Mucosa of descending colon (tissue), 3 donors: Measurements from ENCODE around the gene PLXND1. TPM values are rescaled to one million over a fixed set of nuclear protein-coding genes. Genes with fewer than 3 reads are reported as not detected.

Experiments used
- ATAC-seq: fragments of 200-7000 bp; cut with Tn5 transposase; one replicate; pipeline ENCODE4 v1.9.1; 2020; ENCODE audit warnings: mild to moderate bottlenecking, moderate library complexity
- DNase-seq, 3 donors: peaks; one replicate each; pipeline ENCODE4 v3.0.0-alpha.2; 2020
- H3K36me3 ChIP-seq: fragments of 200-600 bp; one replicate; pipeline ENCODE4 v1.8.0; 2021; ENCODE audit warnings: low read depth, mild to moderate bottlenecking
- H3K4me1 ChIP-seq: fragments of 200-600 bp; one replicate; pipeline ENCODE4 v1.8.0; 2021; ENCODE audit warnings: low read depth, mild to moderate bottlenecking
- H3K4me3 ChIP-seq: fragments of 200-600 bp; one replicate; pipeline ENCODE4 v1.8.0; 2021; ENCODE audit warnings: mild to moderate bottlenecking
- H3K9me3 ChIP-seq: fragments of 200-600 bp; one replicate; pipeline ENCODE4 v1.8.0; 2021; ENCODE audit warnings: mild to moderate bottlenecking
- intact Hi-C, 2 donors: fragments of 100-400 bp; cut with DNase I in 1 of 2; cut with micrococcal nuclease in 1 of 2; formaldehyde crosslinking; loops; one replicate each; pipeline versions ENCODE4 v1.11.0 to v1.11.1; 2022; cut with DNase I, micrococcal nuclease
- total RNA-seq, 3 donors: library from RNA; stranded (reverse); fragmentation: NEBNext Ultra II Directional in 2 of 3; extraction: Animal tissue kit (Norgen Biotek cat#: 25700) in 2 of 3; gene quantifications; one replicate each; pipeline versions ENCODE4 v1.2.1 to v1.2.4, GENCODE V29; 2021 to 2023
- TF ChIP-seq, protein P1 (sequence below): fragments of 200-600 bp; IDR thresholded peaks from one replicate; pipeline ENCODE4 v1.8.0; 2022; ENCODE audit warnings: antibody characterized with exemption, mild to moderate bottlenecking
- donor health status: DM: no; HTN: no; CAD: no; lungs with moderate emphysema.
- donor health status: DM: no; HTN: no; CAD: no.
- donor health status: DM: no; HTN: yes; CAD: no.

PLXND1 gene
- total RNA-seq, 3 donors from 2014 or later, result 26.8 to 57.1 (median 48.1) TPM

DNA sequence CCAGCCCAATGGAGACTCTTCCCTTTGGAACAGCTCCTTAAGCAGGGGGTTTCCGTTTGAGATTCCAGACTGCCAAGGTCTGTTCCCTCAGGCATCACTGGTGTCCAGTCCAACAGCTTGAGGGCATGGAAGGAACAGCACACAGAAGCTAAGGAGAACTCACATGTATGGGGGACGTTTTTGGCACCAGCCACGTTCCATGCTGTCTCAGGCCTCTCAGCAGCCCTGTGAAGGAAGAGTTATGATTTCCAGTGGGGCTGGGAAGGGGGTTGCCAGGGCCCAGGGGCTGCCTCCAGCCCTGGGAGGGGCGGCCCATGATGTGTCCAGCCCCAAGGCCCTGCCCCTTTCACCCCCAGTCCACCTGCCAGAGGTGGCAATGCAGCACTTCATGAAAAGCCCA is 85.5 kb downstream of the PLXND1 start:
- intact Hi-C loops, result no loop called here
- DNase-seq (no peak), ATAC-seq (no peak)
- TF ChIP-seq, protein P1, sequence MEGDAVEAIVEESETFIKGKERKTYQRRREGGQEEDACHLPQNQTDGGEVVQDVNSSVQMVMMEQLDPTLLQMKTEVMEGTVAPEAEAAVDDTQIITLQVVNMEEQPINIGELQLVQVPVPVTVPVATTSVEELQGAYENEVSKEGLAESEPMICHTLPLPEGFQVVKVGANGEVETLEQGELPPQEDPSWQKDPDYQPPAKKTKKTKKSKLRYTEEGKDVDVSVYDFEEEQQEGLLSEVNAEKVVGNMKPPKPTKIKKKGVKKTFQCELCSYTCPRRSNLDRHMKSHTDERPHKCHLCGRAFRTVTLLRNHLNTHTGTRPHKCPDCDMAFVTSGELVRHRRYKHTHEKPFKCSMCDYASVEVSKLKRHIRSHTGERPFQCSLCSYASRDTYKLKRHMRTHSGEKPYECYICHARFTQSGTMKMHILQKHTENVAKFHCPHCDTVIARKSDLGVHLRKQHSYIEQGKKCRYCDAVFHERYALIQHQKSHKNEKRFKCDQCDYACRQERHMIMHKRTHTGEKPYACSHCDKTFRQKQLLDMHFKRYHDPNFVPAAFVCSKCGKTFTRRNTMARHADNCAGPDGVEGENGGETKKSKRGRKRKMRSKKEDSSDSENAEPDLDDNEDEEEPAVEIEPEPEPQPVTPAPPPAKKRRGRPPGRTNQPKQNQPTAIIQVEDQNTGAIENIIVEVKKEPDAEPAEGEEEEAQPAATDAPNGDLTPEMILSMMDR, result no peak
- Histone ChIP-seq H3K36me3 (no peaks in the 10 kb centered on the region), H3K9me3 (no peaks in the 10 kb centered on the region), H3K4me1 (no peaks in the 10 kb centered on the region), H3K4me3 (no peak overlapping the region)

DNA sequence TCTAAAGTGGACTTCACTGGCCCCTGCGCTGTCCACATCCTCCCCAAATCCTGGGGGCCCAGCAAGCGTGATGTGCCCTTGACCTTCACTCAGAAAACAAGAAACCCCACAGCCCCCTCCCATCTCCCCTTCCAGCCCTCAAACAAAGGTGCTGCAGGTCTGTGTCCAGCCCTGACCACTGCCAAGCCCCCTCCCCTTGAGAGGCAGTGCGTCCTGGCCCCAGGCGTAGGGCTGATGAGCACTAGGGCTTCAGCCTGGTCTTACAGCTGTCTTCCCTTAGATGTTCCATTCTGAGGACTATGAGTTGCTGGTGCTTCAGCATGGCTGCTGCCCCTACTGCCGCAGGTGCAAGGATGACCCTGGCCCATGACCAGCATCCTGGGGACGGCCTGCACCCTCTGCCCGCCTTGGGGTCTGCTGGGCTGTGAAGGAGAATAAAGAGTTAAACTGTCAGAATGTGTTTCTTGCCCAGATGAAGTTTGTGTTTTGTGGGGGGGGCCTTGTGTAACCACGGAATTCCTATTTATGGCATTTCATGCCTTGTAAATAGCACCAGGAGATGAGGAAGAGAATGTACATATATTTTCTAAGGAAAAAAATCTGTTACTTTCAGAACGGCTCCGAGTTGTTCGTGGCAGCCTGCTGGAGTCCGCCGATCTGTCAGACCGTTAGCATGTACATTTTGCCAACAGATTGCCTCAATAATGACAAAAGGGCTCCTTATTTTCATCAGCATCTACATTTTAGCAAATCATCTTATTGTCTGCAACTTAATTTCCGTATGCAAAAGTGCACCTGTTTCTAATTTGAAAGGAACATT is 86.4 kb downstream of the PLXND1 start:
- no peaks in the 10 kb centered on the region for H3K9me3 ChIP-seq
- TF ChIP-seq, protein P1, result no peak
- H3K4me1 ChIP-seq, result no peaks in the 10 kb centered on the region
- intact Hi-C loops, result no loop called here
- no peak for DNase-seq
- H3K4me3 ChIP-seq, result no peak overlapping the region
- no peak for ATAC-seq
- no peaks in the 10 kb centered on the region for H3K36me3 ChIP-seq

DNA sequence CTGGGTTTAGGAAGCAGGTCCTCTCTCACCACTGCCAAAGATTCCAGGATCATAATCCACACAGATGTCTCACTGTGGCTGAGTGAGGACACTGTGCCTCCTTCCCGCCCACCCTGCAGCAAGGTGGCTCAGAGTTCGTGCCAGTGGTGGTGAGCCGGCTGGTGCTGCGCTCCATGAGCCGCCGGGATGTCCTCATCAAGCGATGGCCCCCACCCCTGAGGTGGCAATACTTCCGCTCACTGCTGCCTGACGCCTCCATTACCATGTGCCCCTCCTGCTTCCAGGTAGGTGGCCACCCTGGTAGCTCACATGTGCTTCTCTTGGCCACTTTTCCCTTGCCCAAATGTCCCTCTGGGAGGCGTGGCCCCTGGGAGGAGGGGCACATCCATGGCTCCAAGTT is 87.0 kb downstream of the PLXND1 start:
- no peaks in the 10 kb centered on the region for H3K36me3 ChIP-seq
- TF ChIP-seq, protein P1, result no peak
- no peak overlapping the region for H3K4me3 ChIP-seq
- H3K4me1 ChIP-seq, result no peaks in the 10 kb centered on the region
- H3K9me3 ChIP-seq, result no peaks in the 10 kb centered on the region
- no peak for ATAC-seq
- intact Hi-C loops, result no loop called here
- no peak for DNase-seq

DNA sequence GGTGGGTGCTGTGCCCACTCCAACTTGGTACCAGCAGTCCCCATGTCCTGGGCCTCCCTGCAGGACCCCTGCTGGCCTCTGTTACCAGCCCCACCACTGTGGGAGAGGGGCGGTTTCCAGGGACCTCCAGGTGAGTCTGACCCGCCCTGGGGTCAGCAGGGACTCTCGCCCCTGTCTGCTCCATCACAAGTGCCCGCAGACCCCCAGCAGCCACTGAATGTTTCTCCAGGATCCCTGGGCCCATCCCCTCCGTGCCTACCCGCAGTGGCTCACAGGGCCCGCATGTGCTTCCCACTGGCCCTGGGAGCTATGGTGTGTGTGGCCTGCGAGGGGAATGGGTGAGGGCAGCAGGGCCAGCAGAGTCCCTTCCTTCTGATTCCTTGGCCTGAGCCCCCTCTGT is 87.9 kb downstream of the PLXND1 start:
- no peaks in the 10 kb centered on the region for H3K4me1 ChIP-seq
- H3K4me3 ChIP-seq, result no peak overlapping the region
- no peaks in the 10 kb centered on the region for H3K9me3 ChIP-seq
- no peaks in the 10 kb centered on the region for H3K36me3 ChIP-seq
- DNase-seq (no peak), ATAC-seq (no peak)
- TF ChIP-seq, protein P1, result no peak
- intact Hi-C loops, result no loop called here

DNA sequence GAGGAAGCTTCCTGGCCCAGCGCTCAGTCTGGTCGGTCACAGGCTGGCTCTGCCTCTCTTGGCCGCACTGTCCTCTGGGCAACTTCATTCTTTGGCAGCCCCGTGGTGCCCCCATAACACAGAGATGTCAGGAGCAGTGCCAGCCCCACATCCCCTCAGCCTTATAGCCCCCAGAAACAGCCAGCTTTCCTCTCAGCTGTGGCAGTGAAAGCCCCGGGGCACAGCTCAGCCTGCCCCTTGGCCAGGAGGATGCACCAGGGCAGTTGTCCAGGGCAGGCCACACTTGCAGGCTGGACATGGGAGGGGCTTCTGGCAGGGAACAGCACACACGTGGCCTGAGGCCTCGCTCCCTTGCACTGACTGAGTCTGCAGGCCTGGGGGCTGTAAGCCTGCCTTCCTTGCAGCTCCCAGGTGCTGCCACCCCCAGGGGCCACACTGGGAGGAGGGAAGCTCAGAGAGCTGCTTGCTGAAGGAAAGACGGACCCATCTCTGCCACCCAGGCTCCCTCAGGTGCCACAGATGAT is 88.4 kb downstream of the PLXND1 start:
- TF ChIP-seq, protein P1, result no peak
- H3K4me3 ChIP-seq, result no peak overlapping the region
- H3K9me3 ChIP-seq, result no peaks in the 10 kb centered on the region
- DNase-seq (no peak), ATAC-seq (no peak)
- no peaks in the 10 kb centered on the region for H3K36me3 ChIP-seq
- intact Hi-C loops, result no loop called here
- no peaks in the 10 kb centered on the region for H3K4me1 ChIP-seq
